ENCODE measurements around the gene FBXW11.

The FBXW11 gene

GRCh38 chr5:171847026-171847425 is 159.4 kb downstream of the FBXW11 start:
- no peaks in the 10 kb centered on the region for H4K20me1 ChIP-seq (ENCODE audit: insufficient read depth)
- H3K27ac ChIP-seq: no peak overlapping the region
- no peak overlapping the region for H3K9ac ChIP-seq
- TF ChIP-seq CTCF (conservative IDR thresholded peaks at IDR 0.05; ENCODE audit: low read depth, low read length): no peak
- H2AFZ ChIP-seq (ENCODE audit: low read depth): no peak overlapping the region
- H3K36me3 ChIP-seq (ENCODE audit: insufficient read depth): no peaks in the 10 kb centered on the region
- no peak overlapping the region for H3K4me2 ChIP-seq
- H3K27me3 ChIP-seq (ENCODE audit: insufficient read depth, low read depth): no peaks in the 10 kb centered on the region
- H3K79me2 ChIP-seq (ENCODE audit: insufficient read depth, low read depth): no peaks in the 10 kb centered on the region
- H3K4me3 ChIP-seq (IDR thresholded peaks at IDR 0.05; ENCODE audit: insufficient read depth, low read depth, low read length): no peak overlapping the region
- H3K4me1 ChIP-seq (ENCODE audit: low read depth, poor library complexity, severe bottlenecking): no peaks in the 10 kb centered on the region

GRCh38 chr5:171846323-171846722 is 160.1 kb downstream of the FBXW11 start:
- Histone ChIP-seq H3K4me3 (IDR thresholded peaks at IDR 0.05; ENCODE audit: insufficient read depth, low read depth, low read length) (no peak overlapping the region), H3K27ac (no peak overlapping the region), H3K4me1 (ENCODE audit: low read depth, poor library complexity, severe bottlenecking) (no peaks in the 10 kb centered on the region), H3K9ac (no peak overlapping the region), H3K36me3 (ENCODE audit: insufficient read depth) (no peaks in the 10 kb centered on the region), H3K4me2 (no peak overlapping the region), H4K20me1 (ENCODE audit: insufficient read depth) (no peaks in the 10 kb centered on the region), H3K27me3 (ENCODE audit: insufficient read depth, low read depth) (no peaks in the 10 kb centered on the region), H2AFZ (ENCODE audit: low read depth) (no peak overlapping the region), H3K79me2 (ENCODE audit: insufficient read depth, low read depth) (no peaks in the 10 kb centered on the region)
- no peak for TF ChIP-seq CTCF (conservative IDR thresholded peaks at IDR 0.05; ENCODE audit: low read depth, low read length)

GRCh38 chr5:171845857-171846256 is 160.6 kb downstream of the FBXW11 start:
- TF ChIP-seq CTCF (conservative IDR thresholded peaks at IDR 0.05; ENCODE audit: low read depth, low read length): no peak
- Histone ChIP-seq H3K4me1 (ENCODE audit: low read depth, poor library complexity, severe bottlenecking) (no peaks in the 10 kb centered on the region), H3K9ac (no peak overlapping the region)

GRCh38 chr5:171845040-171845630 is 161.3 kb downstream of the FBXW11 start:
- Histone ChIP-seq H3K79me2 (ENCODE audit: insufficient read depth, low read depth) (no peaks in the 10 kb centered on the region), H3K9ac (no peak overlapping the region), H3K4me1 (ENCODE audit: low read depth, poor library complexity, severe bottlenecking) (no peaks in the 10 kb centered on the region), H2AFZ (ENCODE audit: low read depth) (no peak overlapping the region), H3K36me3 (ENCODE audit: insufficient read depth) (no peaks in the 10 kb centered on the region), H4K20me1 (ENCODE audit: insufficient read depth) (no peaks in the 10 kb centered on the region), H3K4me3 (IDR thresholded peaks at IDR 0.05; ENCODE audit: insufficient read depth, low read depth, low read length) (no peak overlapping the region), H3K4me2 (no peak overlapping the region), H3K27me3 (ENCODE audit: insufficient read depth, low read depth) (no peaks in the 10 kb centered on the region), H3K27ac (no peak overlapping the region)
- no peak for TF ChIP-seq CTCF (conservative IDR thresholded peaks at IDR 0.05; ENCODE audit: low read depth, low read length)

More at GRCh38 chr5:171845857-171846256, 160.6 kb downstream of the FBXW11 start:
- Histone ChIP-seq H3K36me3 (ENCODE audit: insufficient read depth) (no peaks in the 10 kb centered on the region), H2AFZ (ENCODE audit: low read depth) (no peak overlapping the region), H4K20me1 (ENCODE audit: insufficient read depth) (no peaks in the 10 kb centered on the region), H3K79me2 (ENCODE audit: insufficient read depth, low read depth) (no peaks in the 10 kb centered on the region), H3K4me3 (IDR thresholded peaks at IDR 0.05; ENCODE audit: insufficient read depth, low read depth, low read length) (no peak overlapping the region), H3K27me3 (ENCODE audit: insufficient read depth, low read depth) (no peaks in the 10 kb centered on the region), H3K27ac (no peak overlapping the region), H3K4me2 (no peak overlapping the region)

Data from KMS-11 (cell line).